ENCODE measurements around the gene TMEM266.

Gene TMEM266

DNA sequence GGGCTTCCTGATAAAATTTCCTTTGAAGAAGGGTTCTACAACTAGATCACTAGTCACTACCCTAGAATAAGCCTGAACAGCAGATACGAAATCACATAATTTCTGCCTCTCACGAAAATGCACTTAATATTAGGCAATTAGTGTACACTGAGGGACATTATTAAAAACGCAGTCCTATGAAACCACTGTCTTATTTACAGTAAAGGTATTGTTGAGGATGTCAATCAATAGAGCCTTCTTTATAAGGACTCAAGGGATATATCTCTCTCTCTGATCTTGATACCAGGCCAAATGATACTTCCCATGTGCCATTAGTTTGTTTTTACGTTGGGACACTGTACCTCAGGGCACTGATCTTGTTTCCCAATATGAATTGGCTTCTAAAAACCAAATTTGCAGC is 191.9 kb downstream of the TMEM266 start:
- no peak for DNase-seq

DNA sequence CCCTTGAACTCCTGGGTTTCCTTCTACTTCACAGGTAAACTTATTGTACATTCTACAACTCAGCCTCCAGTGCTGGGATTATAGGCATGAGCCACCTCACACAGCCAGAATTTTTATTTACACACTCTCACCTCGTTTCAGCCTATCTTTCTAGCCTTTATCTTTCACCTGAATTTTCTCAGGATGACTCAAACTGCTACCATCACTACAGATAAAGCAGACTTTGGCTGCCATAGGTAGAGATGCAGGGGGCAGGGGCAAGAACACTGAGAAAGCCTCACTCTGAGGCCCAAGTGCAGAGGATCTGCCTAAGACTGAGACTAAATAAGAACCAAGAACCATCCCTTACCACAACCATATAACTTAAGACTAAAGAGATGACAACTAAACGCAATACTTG is 192.5 kb downstream of the TMEM266 start:
- no peak for DNase-seq

DNA sequence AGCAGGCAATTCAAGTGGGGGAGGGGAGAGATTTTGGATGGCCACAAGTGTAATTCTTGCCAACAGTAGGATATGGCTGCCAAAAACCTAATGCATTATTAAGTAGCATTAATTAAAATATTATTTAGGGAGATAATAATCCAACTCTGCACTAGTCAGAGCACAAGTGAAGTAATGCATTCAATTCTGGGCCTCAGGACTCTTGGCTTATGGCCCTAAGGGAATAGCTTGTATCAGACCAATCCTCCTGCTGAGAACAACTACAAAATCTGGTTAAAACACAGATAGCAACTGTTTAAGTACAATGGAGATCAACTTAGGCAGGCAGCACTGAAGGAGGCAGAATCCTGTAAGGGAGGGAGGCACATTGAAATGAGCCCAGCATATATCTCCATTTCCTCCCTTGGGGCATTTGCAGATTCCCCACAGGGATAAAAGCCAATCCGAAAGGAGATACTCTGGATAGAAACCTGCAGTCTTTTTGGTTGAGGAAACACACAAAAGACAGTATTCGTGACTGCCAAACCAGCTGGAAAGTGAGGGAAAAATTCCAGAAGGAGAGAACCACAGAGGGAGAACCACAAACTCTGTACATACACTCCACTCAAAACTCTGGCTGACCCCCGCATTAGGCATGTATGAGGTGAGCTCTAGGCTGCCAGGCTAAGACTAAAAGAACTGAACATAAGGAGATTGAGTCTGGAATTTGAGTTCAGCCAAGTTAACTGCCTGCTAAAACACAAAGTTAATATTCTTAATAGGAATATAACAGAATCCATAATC is 194.1 kb downstream of the TMEM266 start:
- peak; percentile 26 for DNase-seq
